GM19324 (cell line): ENCODE data around the gene SPATA19.

ENCODE experiments used
- ATAC-seq: cut with Tn5 transposase; IDR thresholded peaks from one replicate; pipeline ENCODE4 v1.9.1; 2021; ENCODE audit warnings: mild to moderate bottlenecking, moderate library complexity; ENCODE audit not compliant: unreplicated experiment, low FRiP score

The SPATA19 gene

DNA sequence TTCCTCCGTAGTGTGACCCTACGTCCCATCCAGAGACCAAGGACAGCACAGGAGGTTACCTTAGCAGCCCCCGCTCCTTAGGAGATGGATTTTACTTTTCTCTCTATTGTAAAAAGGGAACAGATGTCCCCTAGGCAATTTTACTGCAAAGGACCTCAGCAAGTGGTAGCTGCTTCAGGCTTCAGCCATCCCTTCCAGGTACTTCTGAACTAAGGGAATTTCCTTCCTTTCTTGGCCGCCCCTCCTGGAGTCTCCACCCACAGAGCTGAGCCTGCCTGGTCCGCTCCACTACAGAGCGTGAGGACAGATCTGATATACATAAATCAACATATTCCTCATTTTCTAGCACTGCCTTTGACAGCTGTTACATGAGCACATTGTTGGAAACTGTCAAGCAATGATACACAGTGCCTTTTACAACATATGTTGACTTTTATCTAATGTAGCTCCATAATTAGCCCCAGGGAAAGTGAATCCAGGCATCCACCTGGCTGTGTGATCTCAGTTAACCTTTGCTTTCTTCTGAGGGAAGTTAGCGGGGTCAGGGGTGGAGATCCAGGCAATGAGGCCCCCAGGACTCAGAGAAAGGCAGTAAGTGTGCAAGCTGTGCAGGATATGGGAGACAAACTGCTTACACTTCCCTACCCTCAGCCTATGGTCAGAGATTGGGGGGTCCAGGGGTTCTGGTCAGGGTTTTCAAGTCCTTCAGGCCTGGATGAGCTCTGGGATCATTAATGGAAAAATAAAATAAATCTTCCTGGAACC, 51.9 kb downstream of the SPATA19 start:
- ATAC-seq, result no peak

- no peak for ATAC-seq
Observed at GRCh38 chr11:133790995-133791394, 54.3 kb downstream of the SPATA19 start.
